Ramos (cell line): Measurements from ENCODE around the gene ASMTL.
"Not testable (repeated sequence)": the region's sequence is repeated elsewhere in the genome, so short reads cannot be mapped to it uniquely, and the experiment has no call there.

ENCODE experiments used
- in situ Hi-C: fragments of 300-500 bp; cut with MboI; formaldehyde crosslinking; loops from one replicate; pipeline ENCODE4 v1.14.3; 2022; ENCODE audit warnings: low sequenced_read_pairs; ENCODE audit not compliant: unreplicated experiment

The ASMTL gene

DNA sequence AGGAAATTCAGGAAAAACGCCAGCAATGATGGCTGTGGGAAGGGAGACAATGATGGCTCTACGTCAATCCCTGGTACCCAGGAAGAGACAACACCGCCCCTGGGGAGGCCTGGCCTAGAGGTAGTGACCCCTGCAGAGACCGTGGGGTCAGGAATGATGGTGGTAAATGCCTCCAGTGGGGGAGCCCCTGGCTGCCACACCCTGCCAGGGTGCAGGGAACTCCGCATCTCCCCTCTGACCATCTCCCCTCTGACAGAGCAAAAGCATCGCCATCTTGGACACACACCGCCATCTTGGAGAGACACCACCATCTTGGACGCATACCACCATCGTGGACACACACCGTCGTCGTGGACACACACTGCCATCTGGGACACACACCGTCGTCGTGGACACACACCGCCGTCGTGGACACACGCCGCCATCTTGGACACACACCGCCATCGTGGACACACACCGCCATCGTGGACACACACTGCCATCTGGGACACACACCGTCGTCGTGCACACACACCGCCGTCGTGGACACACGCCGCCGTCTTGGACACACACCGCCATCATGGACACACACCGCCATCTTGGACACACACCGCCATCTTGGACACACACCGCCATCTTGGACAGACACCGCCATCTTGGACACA is 9.9 kb downstream of the ASMTL start:
- in situ Hi-C loops: no loop called here

DNA sequence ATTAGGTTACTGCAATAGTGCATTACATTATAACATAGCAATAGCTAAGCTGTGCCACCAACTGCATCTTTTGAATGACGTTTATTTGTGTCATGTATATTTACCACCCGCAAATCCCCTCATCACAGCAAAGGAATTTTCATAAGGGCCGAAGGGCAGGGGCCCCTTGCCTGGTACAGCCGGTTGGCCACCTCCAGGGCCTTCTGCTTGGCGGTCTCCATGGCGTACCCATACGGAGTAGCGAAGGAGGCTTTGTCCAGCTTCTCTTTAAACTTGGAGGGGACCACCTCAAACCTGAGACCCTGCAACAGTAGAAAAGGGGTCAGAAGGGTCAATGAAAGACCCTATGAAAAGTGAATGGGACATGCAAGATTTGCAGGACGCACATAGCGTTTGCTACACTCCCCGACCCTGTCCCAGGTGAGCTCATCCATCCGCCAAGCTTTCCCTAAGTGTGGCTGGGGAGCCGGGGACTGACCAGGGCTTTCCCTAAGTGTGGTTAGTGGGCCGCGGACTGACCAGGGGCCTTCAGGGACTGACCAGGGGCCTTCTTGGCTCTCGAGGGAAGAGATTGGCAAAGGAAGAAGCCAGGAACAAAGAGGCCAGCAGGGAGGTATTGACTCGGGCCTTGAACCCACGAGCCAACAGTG is 10.6 kb downstream of the ASMTL start:
- in situ Hi-C loops: no loop called here

DNA sequence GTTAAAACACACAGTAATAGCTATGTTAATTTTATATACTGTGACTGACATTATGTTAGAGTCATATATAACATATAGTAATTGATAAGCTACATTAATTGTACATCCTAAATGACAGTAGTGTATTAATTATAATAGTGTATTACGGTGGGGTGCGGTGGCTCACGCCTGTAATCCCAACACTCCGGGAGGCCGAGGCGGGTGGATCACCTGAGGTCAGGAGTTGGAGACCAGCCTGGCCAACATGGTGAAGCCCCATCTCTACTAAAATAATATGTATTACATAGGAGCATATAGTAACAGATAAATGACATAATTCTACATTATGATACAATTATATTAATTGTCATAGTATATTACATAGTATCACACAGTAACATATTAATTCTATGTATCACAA is 12.2 kb downstream of the ASMTL start:
- in situ Hi-C loops: no loop called here

DNA sequence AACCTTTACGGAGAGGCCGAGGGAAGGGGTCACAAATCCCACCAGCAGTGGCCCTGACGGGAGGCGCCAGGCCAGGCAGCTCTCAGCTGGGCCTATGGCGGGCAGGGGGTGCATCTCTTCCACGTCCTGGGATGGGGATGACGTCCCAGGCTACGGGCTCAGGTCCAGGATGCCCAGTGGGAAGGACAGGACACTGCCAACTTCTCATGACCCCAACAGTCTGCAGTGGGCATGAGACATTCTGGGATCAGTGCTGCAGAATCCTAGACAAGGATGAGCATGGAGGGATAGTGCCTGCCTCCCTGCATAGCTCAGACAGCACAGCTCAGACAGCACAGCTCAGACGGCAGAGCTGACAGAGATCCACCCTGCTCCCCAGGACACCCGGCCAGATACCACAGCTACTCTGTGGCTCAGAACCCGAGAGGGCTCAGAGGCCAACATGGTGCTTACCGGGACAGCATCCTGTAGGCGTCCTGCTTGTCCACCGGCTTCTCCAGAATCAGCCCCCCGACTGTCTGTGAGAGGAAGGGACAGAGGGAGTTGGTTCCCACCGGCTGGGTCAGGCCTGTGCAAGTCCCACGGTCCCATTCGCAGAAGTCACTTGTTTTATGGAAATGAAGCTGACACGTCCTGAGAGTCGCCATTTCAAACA is 17.3 kb downstream of the ASMTL start:
- in situ Hi-C loops: no loop called here

DNA sequence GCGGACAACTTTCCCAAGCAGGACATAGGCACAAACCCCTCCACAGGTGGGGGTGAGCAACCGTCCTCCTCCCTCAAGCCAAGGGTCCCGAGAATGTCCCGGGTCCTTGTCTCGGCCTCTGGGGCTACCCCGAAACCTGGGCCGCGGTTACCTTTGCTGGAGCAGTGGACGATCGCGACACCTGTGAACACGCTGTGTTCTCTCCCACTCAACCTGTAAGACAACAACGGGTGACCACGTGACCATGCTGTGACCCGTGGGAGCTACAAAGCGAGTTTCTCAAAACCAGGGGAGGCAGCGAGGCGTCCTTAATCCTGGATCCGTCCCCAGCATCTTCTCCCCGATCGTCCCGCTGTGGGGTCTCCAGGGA is 17.9 kb downstream of the ASMTL start:
- in situ Hi-C loops: no loop called here

DNA sequence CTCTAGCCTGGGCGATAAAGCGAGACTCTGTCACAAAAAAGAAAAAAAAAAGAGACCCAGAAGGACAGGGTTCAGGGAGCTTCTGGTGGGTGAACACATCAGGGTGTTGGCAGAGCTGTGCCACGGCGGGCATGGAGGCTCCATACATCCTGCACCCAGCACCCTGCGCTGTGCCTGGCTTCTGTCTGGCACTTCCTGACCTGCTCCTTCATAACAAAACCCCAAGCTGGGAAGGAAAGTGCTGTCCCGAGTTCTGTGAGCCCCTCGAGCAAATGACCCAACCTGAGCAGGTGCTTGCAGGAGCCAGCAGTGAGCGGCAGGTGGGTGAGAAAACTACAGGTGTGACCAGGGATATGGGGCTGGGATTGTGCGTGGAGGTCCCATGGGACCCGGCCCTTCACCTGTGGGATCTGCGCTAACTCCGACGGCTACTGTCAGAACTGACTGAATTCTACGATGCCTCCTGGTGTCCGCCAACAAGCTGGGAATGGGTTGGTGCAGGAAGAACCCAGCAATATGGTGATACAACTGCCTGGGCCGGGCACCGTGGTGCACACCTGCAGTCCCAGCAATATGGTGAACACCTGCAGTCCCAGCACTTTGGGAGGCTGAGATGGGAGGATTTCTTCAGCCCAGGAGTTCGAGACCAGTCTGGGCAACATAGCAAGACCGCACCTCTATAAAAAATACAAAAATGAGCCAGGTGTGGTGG is 18.9 kb downstream of the ASMTL start:
- in situ Hi-C loops: no loop called here

DNA sequence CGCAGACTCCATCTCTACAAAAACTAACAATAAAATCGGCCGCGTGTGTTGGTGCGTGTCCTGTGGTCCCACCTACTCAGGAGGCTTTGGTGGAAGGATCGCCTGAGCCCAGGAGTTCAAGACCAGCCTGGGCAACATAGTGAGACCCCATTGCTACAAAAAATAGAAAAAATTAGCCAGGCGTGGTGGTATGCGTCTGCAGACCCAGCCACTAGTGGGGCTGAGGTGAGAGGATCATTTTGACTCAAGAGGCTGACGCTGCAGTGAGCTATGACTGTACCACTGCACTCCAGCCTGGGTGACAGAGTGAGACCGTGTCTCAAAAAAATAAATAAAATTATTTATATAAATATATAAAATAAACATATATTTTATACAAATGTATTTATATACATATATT is 22.3 kb downstream of the ASMTL start:
- in situ Hi-C loops: no loop called here

DNA sequence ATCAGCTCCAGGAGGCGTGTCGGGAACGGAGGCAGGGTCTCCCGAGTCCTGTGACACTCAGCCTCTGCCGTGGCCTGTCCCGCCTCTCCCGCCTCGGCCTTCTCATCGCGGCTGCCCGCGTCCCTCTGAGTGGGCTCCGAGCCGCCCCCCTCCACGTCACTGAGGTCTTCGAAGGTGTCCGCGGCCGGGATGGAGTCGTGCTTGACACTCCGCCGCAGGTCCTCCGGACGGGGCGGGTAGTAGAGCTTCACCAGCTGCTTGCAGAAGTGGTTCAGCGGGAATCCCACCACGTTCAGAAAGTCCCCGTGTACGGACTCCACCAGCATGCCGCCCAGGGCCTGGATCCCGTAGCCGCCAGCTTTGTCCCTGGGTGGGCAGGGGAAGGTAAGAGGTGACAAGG is 25.0 kb downstream of the ASMTL start:
- in situ Hi-C loops: no loop called here

DNA sequence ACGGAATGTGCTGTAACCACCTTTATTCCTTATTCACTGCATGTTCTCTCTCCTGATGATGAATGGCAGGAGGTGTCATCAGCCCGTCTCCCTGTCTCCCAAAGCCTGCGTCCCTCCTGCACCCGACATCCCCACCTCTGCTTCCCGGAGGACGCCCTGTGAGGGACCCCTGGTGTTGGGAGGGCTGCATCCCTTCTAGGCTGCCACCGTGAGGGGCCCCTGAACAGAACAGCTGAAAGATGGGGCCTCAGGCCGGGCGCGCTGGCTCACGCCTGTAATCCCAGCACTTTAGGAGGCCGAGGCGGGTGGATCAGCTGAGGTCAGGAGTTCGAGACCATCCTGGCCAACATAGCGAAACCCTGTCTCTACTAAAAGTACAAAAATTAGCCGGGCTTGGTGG is 26.4 kb downstream of the ASMTL start:
- in situ Hi-C loops: not testable (repeated sequence)

DNA sequence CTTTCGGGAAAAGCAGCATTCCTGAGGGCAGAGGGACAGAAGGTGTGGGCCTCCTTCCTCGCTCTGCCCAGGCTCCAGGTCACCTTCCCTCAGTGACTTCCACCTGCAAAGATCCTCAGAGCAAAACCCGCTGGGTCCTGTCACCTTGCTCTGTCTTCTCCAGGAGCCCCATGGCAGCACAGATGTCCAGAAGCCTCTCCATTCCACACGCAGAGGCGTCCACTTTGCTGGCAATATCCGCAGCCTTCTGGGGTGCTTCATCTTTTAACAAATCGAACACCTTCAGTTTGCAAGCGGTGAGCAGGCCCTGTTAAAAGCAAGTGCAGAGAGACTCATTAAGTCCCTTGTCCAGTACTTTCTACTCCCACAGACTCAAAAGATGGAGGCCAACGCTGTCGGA is 27.3 kb downstream of the ASMTL start:
- in situ Hi-C loops: no loop called here

DNA sequence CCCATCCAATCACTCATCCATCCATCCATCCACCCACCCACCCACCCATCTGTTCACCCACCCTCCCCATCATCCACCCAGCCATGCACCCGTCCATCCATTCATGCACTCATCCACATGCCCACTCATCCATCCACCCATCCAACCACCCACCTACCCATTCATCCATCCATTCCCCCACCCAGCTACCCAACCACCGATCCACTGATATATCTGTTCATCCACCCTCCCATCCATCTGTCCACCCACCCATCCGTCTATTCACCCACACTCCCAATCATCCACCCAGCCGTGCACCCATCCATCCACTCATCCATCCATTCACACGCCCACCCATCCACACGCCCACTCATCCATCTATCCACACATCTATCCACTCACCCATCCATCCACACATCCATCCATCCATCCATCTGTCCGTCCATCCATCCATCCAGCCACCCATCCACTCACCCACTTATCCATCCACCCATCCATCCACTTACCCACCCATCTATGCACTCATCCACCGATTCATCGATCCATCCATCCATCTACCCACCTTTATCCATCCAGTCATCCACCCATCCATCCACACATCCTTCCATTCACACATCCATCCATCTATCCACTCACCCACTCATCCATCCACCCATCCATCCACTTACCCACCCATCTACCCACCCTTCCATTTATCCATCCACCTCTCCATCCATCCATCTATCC is 28.4 kb downstream of the ASMTL start:
- in situ Hi-C loops: no loop called here

DNA sequence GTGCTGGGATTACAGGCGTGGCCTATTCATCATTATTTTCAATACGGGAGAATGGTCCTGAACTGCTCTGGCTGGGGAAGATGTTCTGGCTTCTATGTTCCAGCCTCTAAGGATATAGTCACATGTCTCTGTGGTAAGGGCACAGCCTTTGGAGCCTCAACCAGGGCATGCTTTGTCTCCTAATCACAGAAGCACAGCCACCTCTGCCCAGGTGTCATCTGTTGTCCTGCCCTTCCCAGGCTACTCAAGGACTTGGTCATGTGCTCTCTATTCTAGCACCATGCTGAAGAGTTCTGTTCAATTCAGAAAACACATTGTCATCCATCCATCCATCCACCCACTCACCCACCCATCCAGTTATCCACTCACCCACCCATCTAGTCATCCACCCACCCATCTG is 29.5 kb downstream of the ASMTL start:
- in situ Hi-C loops: no loop called here

DNA sequence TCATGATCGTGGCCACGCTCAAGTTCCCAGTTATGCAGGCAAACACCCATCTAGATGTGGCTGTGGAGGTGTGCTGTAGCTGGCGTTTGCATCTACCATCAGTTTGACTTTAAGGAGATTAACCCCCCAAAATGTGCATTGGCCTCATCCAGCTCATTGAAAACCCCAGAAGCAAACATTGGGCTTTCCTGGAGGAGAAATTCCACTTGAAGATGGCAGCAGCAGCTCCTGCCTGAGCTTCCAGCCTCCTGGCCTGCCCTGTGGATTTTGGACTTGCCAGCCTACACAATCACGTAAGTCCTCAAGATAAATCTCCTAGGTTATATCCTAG is 30.6 kb downstream of the ASMTL start:
- in situ Hi-C loops: no loop called here

DNA sequence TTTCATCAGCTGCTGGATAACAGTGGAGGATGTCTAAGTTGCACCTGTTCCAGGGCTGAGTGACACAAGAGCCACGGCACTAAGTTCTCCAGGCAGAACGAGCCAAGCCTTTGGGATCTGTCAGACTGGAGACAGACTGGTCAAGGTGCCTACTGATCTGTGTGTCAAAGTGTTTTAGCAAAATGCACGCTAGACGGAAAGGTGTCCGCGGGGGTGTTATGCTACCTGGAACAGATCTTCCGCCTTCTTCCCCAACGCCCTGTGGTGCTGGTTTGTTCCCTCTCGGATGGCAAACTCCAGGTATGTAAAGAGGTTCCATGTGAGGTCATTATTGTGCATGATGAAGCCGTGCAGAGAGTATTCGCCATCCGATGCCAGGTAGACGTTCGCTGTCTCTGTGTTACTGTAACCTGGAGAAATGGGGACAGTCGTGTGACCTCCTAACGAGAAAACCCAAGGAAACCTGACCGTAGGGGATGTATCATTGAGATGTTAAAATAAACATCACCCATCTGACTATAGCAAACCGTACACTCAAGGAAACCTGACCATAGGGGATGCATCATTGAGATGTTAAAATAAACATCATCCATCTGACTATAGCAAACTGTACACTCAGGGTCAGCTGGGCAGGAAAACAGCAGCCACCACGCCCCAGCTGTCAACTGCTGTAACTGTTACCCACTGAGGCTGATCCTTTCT is 31.1 kb downstream of the ASMTL start:
- in situ Hi-C loops: no loop called here

DNA sequence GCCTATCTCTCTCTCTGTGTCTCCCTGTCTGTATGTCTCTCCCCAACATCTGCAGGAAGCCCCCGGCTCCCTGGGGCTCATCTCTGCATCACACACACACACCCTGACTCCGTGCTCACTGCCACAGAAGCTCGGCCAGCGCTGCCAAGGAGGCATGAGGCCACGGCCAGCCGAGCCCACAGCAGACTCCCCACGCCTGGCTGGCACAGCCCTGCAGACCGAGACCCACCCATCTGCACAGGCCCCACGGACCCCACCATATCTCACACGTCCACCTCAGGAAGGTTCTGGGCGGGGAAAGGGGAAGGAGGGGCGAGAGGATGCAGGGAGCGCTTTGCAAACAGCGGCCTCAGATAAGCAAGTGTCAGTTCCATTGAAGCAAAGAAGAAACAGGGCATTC is 32.3 kb downstream of the ASMTL start:
- in situ Hi-C loops: no loop called here

DNA sequence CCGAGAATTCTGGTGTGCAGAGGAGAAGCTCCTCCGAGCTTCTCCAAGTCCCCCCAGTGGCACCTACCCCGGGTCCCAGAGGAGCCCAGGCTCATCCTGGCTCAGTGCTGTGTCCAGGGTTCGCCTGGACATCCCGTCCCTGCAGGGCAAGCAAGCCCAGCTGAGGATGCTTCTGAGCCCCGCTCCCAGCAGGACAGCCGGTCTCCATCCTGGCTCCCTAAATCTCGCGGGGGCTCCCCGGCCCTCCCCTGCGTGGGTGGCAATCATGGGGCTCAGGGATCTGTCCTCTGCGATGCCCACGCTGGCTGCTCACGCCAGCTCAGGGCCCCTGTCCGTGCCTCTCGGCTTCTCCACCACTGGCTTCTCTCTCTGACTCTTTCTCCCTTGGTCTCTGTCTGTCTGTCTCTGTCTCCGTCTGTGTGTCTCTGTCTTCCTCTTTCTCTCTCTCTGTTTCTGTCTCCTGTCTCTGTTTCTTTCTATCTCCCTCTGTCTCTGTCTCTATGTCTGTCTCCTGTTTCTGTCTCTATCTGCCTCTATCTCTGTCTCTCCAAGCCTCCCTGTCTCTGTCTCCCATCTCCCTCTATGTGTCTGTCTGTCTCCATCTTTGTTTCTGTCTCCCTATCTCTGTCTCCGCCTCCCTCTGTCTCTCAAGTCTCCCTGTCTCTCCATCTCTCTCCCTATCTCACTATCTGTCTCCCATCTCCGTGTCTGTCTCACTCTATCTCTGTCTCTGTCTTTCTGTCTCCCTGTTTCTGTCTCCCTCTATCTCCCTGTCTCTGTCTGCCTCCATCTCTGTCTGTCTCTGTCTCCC is 33.0 kb downstream of the ASMTL start:
- in situ Hi-C loops: no loop called here

DNA sequence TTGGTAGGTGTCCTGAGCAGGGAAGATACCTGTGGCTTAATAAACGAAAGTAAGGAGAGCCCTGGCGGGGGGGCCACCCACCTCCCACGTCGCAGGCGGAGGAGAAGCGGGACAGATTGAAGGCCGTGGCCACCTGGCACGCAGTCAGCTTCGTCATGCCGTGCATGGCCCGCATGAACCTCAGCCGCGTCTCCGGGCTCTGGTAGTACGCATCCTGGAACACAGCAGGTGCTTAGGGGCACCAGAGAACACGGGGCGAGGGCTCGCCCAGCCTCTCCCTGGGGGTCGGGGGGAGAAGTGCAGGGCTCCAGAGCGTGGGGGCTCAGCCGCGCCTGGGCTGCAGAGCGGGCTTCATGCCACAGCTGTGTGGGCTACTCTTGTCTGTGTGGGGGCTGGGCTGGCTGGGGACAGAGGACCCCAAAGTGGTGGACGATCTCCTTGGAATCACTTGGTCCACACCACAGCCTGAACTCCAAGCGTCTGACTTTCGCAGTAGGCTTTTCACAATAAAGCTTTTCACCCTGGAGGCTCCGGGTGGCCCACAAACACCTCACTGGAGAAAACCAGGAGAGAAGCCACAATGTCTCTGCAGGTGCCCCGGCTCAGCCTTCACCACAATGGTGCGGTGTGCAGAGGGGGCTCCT is 33.7 kb downstream of the ASMTL start:
- in situ Hi-C loops: no loop called here

DNA sequence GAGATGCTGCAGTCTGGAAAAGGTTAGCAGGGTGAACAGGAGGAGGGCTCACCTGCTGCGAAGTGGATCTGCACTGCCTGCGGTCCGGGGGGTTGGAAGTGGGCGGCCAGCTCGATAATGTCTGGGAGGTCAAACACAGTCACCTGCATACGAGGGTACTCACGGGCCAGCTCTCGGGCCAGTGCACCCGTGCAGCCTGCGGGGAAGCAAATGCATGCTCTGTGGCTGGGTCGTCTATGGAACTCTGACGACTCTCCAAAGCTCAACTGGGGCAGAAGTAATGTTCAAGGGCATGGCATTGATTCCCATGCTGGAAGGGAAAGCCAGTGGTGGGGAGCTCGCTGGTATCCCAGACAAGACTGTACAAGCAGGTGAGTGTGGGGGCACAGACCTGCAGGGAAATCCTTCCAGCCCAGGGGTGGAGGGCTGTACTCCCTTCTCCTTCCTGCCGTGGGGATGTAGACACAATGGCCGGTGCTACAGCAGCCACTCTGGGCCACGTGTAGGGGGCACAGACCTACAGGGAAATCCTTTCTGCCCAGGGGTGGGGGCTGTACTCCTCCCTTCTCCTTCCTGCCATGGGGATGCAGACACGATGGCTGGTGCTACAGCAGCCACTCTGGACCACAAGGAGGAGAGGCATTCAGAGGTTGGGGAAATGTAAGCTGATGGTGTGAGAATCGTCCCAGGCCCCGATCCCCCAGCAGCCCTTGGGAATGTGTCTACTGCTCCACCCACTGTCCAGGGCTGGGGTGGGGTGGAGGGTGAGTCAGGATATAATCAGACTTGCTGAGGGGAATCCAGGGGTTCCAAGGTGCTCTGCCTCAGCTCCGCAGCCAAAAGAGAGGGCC is 34.6 kb downstream of the ASMTL start:
- in situ Hi-C loops: no loop called here
